HG02763 (cell line): Measurements from ENCODE around the gene RNF25.

Experiments used
- ATAC-seq: cut with Tn5 transposase; IDR thresholded peaks from one replicate; pipeline ENCODE4 v1.9.1; 2021; ENCODE audit warnings: mild to moderate bottlenecking, moderate library complexity; ENCODE audit not compliant: unreplicated experiment

The RNF25 gene, protein sequence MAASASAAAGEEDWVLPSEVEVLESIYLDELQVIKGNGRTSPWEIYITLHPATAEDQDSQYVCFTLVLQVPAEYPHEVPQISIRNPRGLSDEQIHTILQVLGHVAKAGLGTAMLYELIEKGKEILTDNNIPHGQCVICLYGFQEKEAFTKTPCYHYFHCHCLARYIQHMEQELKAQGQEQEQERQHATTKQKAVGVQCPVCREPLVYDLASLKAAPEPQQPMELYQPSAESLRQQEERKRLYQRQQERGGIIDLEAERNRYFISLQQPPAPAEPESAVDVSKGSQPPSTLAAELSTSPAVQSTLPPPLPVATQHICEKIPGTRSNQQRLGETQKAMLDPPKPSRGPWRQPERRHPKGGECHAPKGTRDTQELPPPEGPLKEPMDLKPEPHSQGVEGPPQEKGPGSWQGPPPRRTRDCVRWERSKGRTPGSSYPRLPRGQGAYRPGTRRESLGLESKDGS

DNA sequence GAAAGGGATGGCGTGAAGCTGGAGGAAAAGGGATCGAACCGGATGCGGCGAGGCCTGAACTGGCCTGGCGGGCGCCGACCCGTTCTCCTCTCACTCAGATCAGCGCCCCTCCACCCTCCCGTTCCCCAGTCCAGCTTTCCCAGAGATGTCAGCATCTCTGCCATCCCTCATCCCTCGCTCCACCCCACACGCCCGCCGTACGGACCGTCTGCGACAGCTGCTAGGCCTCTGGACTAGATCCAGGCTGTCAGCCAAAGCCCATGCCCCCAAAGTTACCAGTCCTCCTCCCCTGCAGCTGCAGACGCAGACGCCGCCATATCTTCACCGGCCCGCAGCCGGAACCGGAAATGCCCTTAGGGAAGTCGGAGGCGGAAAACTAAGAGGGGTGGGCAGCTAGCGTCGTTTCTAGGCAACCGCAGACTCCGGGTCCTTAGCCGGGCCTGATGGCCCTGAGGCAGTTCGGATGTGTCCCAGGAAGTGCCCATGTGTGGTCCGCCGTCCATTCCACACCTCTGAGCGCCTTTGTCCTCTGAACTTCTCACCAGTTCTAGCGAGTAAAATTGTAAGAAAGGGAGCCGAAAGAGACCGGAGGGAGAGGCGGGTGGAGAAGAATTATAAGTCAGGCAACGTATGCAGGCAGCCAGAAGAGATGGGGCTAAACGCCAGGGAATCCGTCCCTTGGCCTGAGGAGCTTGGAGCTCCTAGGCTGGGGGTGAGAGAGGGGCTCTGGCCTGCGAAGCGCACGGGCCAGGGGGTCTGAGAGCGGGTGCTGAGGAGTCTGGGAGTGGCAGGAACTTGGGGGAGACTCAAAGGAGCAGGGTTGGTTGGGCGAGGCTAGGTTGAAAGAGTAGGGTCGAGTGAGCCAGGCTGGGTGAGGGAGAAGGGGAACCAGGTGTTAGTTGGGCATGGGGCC lies at the start of gene RNF25, which contains the start of gene STK36:
Gene RNF25 (minus strand): TSS at position 349 of the 913 bp plus-strand sequence. CDS start 32 bp downstream, at position 317.
Gene STK36 (plus strand): TSS at position 433 of the 913 bp plus-strand sequence. CDS start 744 bp downstream, outside the sequence.
- peak; percentile 98 for ATAC-seq

GRCh38 chr2:218721488-218721887 lies 49.7 kb upstream of the RNF25 start:
- no peak for ATAC-seq

GRCh38 chr2:218720048-218721041 lies 48.5 kb upstream of the RNF25 start:
- ATAC-seq, result no peak

DNA sequence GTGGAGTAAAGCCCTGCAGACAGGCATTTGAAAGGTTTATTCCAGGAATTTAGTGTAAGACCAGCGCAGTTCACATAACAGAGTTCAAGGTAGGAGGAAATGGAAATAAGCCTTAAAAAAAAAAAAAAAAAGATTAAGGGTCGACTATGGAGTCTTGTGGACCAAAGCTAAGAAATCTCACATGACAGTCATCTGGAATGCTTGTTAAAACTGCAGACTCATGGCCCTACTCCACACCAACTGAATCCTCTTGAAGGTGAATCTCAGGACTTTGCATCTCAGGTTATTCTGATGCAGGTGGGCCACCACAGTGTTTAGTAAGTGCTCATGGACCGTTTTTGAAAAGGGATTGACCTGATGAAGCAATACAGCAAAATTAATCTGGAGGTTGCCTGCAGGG lies 47.7 kb upstream of the RNF25 start:
- no peak for ATAC-seq

- no peak for ATAC-seq
Observed at GRCh38 chr2:218718058-218718457, 46.3 kb upstream of the RNF25 start.

DNA sequence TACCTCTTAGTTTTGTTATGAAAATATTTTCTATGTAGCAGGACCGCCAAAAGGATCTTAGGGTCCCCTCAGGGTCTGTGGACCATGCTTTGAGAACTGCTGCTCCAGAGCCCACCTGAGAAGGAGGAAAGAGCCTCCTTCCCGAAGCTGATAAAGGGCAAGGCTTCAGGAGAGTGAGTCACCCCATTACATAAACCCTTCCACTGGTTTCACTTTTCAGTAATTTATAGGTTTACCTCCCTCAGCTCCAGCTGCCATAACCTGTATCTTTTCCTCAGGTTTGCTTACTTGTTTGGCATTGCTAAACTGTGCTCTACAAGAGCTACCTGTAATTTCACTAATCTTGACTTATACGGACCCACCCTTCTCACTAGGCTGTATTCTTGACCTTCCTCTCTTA lies 45.5 kb upstream of the RNF25 start:
- ATAC-seq, result no peak

GRCh38 chr2:218716070-218716469 lies 44.3 kb upstream of the RNF25 start:
- ATAC-seq, result no peak

DNA sequence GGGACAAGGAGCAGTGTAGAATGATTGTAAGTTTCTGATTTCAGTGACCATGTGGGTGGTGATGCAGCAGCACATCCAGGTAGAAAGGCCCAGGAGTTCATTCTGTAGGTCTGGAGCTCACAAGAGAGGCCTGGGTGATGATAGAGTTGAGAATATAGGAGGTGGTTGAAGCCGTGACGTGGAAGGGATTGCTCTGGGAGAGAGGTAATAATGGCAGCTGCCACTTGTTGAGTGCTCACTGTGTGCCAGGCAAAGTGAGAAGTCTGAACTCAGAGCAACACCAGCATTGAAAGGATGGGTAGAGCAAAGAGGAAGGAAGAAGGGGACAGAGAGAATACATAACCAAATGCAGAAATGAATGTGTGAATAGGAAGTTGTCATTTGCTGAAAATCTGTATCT lies 42.1 kb upstream of the RNF25 start:
- no peak for ATAC-seq

- ATAC-seq, result no peak
Observed at GRCh38 chr2:218711550-218711929, 39.7 kb upstream of the RNF25 start.

DNA sequence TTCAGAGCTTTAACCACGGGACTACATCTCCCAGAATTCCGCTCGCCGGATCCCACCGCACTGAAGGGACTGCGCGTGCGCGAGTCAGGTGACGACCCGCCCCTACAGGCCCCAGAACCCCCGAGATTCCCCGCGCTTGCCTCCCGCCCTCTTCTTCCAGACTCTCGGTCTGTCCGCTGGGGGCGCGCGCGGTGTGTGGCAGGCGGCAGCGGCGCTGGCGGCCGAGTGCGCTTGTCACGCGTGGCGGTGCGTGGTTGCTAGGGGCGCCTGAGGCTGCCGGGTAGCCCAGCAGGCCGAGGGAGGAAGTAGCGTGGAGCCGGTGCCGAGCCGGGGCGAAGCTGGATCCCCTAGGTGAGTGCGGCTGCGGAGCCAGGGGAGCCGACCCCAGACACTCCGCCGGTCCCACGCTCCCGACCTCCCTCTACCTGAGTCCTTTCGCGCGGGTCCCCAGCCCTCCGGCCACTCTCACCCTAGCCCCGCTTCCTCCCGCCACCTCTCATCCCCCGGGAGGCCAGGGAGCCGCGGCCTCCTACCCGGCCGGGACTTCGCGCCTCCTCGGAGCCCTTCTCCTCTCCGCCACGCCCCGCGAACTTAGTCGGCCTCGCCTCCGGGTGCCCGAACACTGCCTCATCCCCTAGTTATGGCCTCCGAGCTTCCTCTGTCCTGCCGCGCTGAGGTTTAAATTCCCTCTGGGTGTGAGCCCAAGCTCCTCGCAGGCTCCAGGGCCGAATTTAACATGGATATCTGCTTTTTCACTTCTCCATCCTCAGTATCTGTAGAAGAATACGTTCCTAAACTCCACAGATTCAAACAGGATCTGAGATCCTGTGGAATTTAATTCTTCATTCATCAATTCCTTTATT lies 39.1 kb upstream of the RNF25 start, which contains the start of gene TTLL4:
Gene TTLL4 (plus strand): TSS at position 149 of the 863 bp plus-strand sequence. CDS start 26,842 bp downstream, outside the sequence.
- peak; percentile 96 for ATAC-seq

GRCh38 chr2:218710334-218710686 lies 38.5 kb upstream of the RNF25 start:
- ATAC-seq, result no peak

- no peak for ATAC-seq
Observed at GRCh38 chr2:218709908-218710307, 38.1 kb upstream of the RNF25 start.

GRCh38 chr2:218708086-218708485 lies 36.3 kb upstream of the RNF25 start:
- ATAC-seq, result peak; percentile 34

- no peak for ATAC-seq
Observed at GRCh38 chr2:218703341-218703740, 31.5 kb upstream of the RNF25 start.

GRCh38 chr2:218701806-218702205 lies 30.0 kb upstream of the RNF25 start:
- no peak for ATAC-seq

- no peak for ATAC-seq
Observed at GRCh38 chr2:218698885-218699284, 27.1 kb upstream of the RNF25 start.

GRCh38 chr2:218694405-218695145 lies 22.8 kb upstream of the RNF25 start:
- ATAC-seq, result no peak

DNA sequence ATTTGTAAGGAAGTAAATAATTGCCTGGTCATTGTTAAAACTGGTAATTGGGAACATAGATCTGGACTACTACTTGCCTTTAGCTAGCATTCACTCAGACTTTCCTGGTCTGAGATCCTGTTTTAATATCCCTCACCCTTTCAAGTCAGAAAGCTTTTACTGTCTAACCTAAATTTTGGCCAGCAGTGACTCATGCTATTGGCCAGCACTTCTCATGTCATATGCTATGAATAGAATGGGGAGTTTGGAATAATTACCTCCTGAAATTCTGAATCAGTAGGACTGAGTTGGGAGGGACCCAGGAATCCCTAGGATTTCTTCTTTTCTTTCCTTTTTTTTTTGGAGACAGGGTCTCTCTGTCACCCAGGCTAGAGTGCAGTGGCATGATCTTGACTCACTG lies 19.4 kb upstream of the RNF25 start:
- ATAC-seq, result no peak
